Activated T-cell treated with anti-CD3 and anti-CD28 coated beads, Interleukin-2, amount 50 U/mL, for 1 hour (primary cell): Measurements from ENCODE around the gene NEK9.
"Not testable (repeated sequence)": the region's sequence is repeated elsewhere in the genome, so short reads cannot be mapped to it uniquely, and the experiment has no call there.

Experiments
- DNase-seq: peaks from one replicate; pipeline ENCODE4 v3.0.0-alpha.2; 2020

The NEK9 gene

DNA sequence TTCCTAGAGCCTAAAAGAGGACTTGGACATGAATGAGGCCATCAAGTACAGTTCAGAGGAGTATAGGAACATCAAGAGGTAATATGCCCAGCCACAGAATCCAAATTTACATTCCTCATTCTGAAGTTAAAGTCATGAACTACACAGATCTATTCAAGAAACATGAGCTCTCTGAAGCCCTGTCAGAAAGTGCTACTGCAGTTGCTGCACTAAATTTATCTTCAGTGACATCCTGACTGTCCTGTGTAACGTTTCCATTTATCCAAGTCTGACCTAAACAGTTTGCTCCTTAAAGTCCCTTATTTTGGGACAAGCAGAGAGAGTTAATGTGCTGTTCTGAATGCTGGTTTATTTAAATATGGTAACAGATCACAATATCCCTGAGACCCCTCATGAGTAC is 28.2 kb downstream of the NEK9 start:
- DNase-seq: no peak

DNA sequence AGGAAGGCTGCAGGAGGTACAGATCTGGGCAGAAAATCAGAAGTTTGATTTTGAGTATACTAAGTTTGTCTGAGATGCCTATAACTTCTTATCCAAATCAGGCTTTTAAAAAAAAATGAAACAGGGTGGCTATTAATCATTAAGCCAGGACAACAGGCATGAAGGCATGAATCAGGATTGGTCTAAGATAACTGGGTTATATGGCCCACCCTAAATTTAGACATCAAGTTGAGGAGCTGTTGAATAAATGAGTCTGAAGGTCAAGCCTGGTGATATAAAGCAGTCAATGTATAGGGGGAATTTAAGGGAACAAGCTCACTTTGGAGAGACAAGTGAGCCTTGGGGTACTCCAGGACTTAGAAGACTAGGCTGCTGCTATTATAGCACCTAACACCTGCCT is 28.6 kb downstream of the NEK9 start:
- DNase-seq: no peak

- DNase-seq: no peak
Measured at GRCh38 chr14:75096959-75097358, 29.9 kb downstream of the NEK9 start.

- no peak for DNase-seq
Measured at GRCh38 chr14:75095690-75096089, 31.2 kb downstream of the NEK9 start.

- DNase-seq: no peak
Measured at GRCh38 chr14:75094896-75095295, 32.0 kb downstream of the NEK9 start.

- DNase-seq: no peak
Measured at GRCh38 chr14:75092698-75093097, 34.1 kb downstream of the NEK9 start.

GRCh38 chr14:75091251-75091650 is 35.6 kb downstream of the NEK9 start:
- DNase-seq: no peak

- DNase-seq: no peak
Measured at GRCh38 chr14:75090353-75090752, 36.5 kb downstream of the NEK9 start.

- DNase-seq: no peak
Measured at GRCh38 chr14:75088566-75089373, 38.1 kb downstream of the NEK9 start.

- DNase-seq: no peak
Measured at GRCh38 chr14:75088153-75088552, 38.7 kb downstream of the NEK9 start.

DNA sequence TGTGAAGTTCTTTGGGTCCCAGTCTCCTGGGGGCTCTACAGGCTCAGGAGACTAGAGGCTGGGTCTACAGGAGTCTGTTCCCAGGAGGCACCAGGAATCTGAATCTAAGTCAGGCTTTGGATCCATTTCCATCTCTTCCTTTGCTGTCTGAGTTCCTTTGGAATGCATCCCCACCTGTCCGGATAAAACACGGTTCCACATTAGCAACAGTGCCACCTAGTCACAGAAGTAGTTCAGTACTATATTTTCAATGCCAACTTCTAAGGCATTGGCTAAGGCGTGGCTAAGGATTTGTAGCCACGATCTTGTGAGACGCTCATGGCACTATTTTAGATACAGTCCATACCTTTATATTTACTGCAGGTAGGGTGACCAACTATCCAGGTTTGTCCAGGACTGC is 42.3 kb downstream of the NEK9 start:
- no peak for DNase-seq

DNA sequence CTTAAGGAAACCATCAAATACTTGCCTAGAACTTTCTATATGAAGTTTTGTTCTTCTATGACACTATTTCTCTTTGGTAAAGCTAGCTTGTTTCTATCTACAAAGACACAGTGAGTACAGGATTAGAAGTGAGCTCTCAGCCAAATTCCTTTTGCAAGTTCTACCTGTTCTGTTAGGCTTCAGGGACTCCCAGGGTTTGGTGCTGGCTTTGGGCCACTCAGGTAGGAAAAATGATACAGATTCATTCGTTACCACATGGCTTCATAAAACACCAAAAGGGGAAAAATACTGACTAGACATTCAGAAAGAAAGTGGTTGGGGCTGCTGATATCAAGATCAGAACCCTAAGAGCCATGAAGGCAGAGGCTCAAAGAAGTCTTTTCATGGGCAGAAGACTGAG is 43.6 kb downstream of the NEK9 start:
- no peak for DNase-seq

DNA sequence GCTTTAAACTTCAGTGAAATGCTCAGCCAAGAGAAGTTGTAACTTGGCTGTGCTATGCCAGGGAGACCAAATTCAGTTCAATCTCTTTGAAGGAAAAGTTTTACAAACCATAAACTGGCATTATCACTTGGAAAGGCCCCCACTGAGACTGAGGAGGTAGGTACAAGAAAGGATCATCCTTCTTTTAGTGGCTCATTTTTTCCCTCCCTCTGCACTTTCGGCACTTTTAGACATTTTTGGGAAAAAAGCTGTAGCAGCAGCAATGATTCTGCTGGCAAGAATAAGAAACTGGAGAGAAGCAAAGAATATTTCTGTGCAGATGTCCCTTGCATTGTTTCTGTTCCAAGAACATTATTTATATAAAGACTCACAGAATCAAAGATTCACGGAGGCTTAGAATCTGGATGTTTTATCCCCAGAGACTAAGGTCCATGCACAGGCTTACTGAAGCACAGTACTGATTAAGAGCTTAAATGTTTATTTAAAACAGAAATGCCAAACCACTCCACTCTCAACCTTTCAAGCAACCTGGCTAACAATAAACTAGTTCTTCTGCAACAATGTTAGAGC is 45.1 kb downstream of the NEK9 start:
- DNase-seq: no peak

- DNase-seq: no peak
Measured at GRCh38 chr14:75079521-75079920, 47.3 kb downstream of the NEK9 start.

- DNase-seq: no peak
Measured at GRCh38 chr14:75077794-75078193, 49.1 kb downstream of the NEK9 start.

GRCh38 chr14:75070383-75070782 is 56.5 kb downstream of the NEK9 start:
- no peak for DNase-seq

DNA sequence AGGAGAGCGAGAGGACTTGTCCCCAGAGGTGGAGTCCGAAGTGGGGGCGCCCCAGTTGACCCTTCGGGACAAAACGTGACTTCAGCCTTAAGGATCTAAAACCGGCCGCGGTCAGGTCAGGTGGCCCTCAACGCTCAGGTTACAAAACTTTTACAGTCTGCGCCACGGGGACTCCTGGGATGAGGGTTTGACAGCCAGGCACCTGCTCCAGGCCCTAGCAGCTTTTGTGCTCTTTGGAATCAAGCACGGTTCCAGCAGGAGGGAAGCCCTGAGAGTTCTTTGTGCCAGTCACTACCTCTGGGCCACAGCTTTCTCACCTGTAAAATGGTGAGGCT is 57.1 kb downstream of the NEK9 start:
- DNase-seq: no peak

DNA sequence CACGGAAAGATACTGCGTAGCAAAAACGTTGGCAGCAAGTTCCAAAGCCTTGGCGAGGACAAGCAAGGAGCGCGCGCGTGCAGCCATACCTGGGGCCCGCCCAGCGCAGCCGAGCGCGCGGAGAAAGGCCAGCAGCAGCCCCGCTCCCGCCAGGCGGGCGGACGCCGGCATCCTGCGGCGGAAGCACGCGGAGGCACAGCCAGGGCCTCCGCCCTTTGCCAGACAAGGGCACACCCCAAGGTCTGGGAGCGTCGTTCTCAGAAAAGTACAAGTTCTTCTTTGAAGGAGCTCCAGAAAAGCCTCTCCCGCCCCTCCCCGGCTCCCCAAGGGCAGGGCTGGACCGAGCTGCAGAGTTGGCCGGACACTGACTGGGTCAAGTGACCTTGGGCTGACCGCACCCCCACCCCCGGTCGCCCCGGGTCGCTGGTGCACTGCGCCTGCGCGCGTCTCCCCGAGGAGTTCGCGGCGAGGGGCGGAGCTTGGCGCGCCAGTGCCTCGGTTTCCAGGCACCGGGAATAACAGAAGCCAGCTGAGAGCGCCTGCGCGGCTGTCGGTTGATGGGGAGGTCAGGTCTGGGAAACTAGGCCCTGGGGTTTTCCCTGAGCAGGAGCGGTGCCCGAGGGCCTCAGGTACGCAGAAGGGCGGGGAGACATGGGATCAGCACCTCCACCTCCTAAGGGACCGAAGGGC is 57.6 kb downstream of the NEK9 start, which contains the start of gene ZC2HC1C:
Gene ZC2HC1C, plus strand, starts transcription at position 521 of the 690 bp plus-strand sequence. CDS start 933 bp downstream, outside the sequence.
- peak; percentile 60 for DNase-seq

- DNase-seq: no peak
Measured at GRCh38 chr14:75068294-75069120, 58.3 kb downstream of the NEK9 start.

GRCh38 chr14:75067765-75068164 is 59.1 kb downstream of the NEK9 start:
- DNase-seq: not testable (repeated sequence)

DNA sequence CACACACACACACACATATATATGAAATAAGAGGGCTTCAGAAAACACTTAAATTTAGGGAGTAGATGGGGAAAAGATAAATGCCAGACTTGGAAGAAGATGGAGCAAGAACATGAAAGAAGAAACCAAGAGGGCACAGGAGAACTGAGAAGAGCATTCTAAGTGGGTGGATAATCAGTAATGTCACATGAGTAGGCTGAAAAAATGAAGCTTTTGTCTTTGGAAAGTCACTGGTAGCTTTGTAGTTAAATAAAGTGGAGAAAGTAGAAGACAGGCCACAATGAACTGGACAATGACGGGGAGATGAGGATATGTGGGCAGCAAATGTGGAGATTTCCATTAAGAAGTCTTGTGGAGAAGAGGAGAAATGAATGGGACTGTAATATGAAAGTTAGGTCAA is 59.6 kb downstream of the NEK9 start:
- no peak for DNase-seq

DNA sequence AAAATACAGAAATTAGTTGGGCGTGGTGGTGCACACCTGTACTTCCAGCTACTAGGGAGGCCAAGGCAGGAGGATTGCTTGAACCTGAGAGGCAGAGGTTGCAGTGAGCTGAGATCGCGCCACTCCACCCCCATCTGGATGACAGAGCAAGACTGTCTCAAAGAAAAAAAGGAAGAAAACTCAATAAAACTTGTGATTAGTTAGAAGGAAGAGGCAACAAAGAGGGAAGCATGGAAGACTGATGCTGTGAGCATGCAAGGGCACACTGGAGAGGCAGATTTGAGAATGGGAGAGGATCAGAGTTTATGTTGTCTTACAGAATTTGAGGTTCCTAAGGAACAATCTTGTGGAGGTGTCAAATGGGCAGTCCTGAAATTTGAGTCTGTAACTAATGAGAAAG is 60.2 kb downstream of the NEK9 start:
- no peak for DNase-seq

- no peak for DNase-seq
Measured at GRCh38 chr14:75064205-75064567, 62.7 kb downstream of the NEK9 start.
